Loucy (cell line): Measurements from ENCODE around the gene USP2.

Experiments
- H2AFZ ChIP-seq: fragments of 200-600 bp; sonication (generic); 2 replicates; pipeline ENCODE4 v1.6.0; 2016; ENCODE audit warnings: antibody characterized with exemption, mild to moderate bottlenecking, low read length, moderate library complexity
- H3F3A ChIP-seq: fragments of 200-600 bp; 2 replicates; pipeline ENCODE4 v1.6.0; 2016; ENCODE audit warnings: antibody characterized with exemption, low read depth, mild to moderate bottlenecking
- H3K27me3 ChIP-seq: fragments of 200-600 bp; sonication (generic); 2 replicates; pipeline ENCODE4 v1.6.1; 2014; ENCODE audit warnings: low read length, mild to moderate bottlenecking; ENCODE audit not compliant: insufficient read depth, poor library complexity, severe bottlenecking
- H3K36me3 ChIP-seq: fragments of 200-600 bp; sonication (generic); 2 replicates; pipeline ENCODE4 v1.6.1; 2016; ENCODE audit warnings: low read length; ENCODE audit not compliant: insufficient read depth
- H3K4me1 ChIP-seq: fragments of 200-600 bp; sonication (generic); 2 replicates; pipeline ENCODE4 v1.5.1; 2014; ENCODE audit warnings: low read length, mild to moderate bottlenecking; ENCODE audit not compliant: insufficient read depth, poor library complexity, severe bottlenecking
- H3K4me2 ChIP-seq: fragments of 200-600 bp; sonication (generic); 2 replicates; pipeline ENCODE4 v1.6.0; 2014; ENCODE audit warnings: antibody characterized with exemption, low read length, low read depth, mild to moderate bottlenecking; ENCODE audit not compliant: poor library complexity, severe bottlenecking
- H3K4me3 ChIP-seq: fragments of 200-600 bp; sonication (generic); 2 replicates; pipeline ENCODE4 v1.5.1; 2014; ENCODE audit warnings: low read length, mild to moderate bottlenecking, mixed read lengths; ENCODE audit not compliant: poor library complexity, severe bottlenecking
- H3K79me2 ChIP-seq: fragments of 200-600 bp; sonication (generic); 2 replicates; pipeline ENCODE4 v1.6.1; 2014; ENCODE audit warnings: low read length; ENCODE audit not compliant: insufficient read depth
- H3K9ac ChIP-seq: fragments of 200-600 bp; sonication (generic); 2 replicates; pipeline ENCODE4 v1.6.0; 2014; ENCODE audit warnings: mild to moderate bottlenecking, low read depth, low read length, moderate library complexity; ENCODE audit not compliant: poor library complexity, severe bottlenecking
- H3K9me2 ChIP-seq: fragments of 200-600 bp; sonication (generic); replicated peaks from 2 replicates; pipeline ENCODE4 v1.6.1; 2016; ENCODE audit warnings: low read depth, low read length, mixed read lengths
- H3K9me3 ChIP-seq: fragments of 200-600 bp; sonication (generic); 2 replicates; pipeline ENCODE4 v1.6.1; 2014; ENCODE audit warnings: mild to moderate bottlenecking, antibody characterized with exemption, low read length, low read depth; ENCODE audit not compliant: insufficient read depth
- H4K20me1 ChIP-seq: fragments of 200-600 bp; sonication (generic); 2 replicates; pipeline ENCODE4 v1.6.0; 2014; ENCODE audit warnings: antibody characterized with exemption, low read length, mild to moderate bottlenecking; ENCODE audit not compliant: insufficient read depth, poor library complexity, severe bottlenecking
- EZH2phosphoT487 ChIP-seq: fragments of 200-600 bp; IDR thresholded peaks from 2 replicates; pipeline ENCODE4 v1.6.1; 2018; ENCODE audit warnings: antibody characterized with exemption, mild to moderate bottlenecking, moderate library complexity, borderline replicate concordance
- TF ChIP-seq, protein P1 (sequence below): fragments of 200-600 bp; sonication (generic); conservative IDR thresholded peaks from 2 replicates; pipeline ENCODE4 v1.5.1; 2014; ENCODE audit warnings: mild to moderate bottlenecking, antibody characterized with exemption, low read length

The USP2 gene

DNA sequence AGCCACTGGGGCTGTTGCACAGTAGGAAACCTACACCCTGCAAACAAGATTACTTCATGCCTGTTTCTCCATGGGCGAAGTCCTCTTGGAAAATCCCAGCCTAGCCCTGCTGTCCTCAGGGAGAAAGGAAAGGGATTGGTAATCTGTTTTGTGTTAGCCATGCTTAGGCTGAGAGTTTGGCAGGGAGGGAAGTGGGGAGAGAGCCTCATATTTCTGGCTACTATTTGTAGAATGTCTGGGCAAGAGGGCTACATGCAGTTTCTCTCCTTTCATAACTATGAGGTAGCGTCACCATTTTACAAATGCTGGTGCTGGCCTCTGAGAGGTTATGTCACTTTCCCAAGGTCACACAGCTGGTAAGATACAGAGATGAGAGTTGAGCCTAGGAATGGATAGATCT, 34.2 kb downstream of the USP2 start:
- no peak overlapping the region for H3K4me3 ChIP-seq
- no peaks in the 10 kb centered on the region for H3K79me2 ChIP-seq
- no peaks in the 10 kb centered on the region for H3K9me2 ChIP-seq
- H3F3A ChIP-seq: no peaks in the 10 kb centered on the region
- TF ChIP-seq, protein P1, sequence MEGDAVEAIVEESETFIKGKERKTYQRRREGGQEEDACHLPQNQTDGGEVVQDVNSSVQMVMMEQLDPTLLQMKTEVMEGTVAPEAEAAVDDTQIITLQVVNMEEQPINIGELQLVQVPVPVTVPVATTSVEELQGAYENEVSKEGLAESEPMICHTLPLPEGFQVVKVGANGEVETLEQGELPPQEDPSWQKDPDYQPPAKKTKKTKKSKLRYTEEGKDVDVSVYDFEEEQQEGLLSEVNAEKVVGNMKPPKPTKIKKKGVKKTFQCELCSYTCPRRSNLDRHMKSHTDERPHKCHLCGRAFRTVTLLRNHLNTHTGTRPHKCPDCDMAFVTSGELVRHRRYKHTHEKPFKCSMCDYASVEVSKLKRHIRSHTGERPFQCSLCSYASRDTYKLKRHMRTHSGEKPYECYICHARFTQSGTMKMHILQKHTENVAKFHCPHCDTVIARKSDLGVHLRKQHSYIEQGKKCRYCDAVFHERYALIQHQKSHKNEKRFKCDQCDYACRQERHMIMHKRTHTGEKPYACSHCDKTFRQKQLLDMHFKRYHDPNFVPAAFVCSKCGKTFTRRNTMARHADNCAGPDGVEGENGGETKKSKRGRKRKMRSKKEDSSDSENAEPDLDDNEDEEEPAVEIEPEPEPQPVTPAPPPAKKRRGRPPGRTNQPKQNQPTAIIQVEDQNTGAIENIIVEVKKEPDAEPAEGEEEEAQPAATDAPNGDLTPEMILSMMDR: no peak
- TF ChIP-seq EZH2phosphoT487: no peak
- no peaks in the 10 kb centered on the region for H3K9me3 ChIP-seq
- H4K20me1 ChIP-seq: no peaks in the 10 kb centered on the region
- no peak overlapping the region for H3K4me2 ChIP-seq
- H3K27me3 ChIP-seq: no peaks in the 10 kb centered on the region
- no peak overlapping the region for H2AFZ ChIP-seq
- no peak overlapping the region for H3K9ac ChIP-seq
- H3K4me1 ChIP-seq: no peaks in the 10 kb centered on the region
- H3K36me3 ChIP-seq: no peaks in the 10 kb centered on the region

DNA sequence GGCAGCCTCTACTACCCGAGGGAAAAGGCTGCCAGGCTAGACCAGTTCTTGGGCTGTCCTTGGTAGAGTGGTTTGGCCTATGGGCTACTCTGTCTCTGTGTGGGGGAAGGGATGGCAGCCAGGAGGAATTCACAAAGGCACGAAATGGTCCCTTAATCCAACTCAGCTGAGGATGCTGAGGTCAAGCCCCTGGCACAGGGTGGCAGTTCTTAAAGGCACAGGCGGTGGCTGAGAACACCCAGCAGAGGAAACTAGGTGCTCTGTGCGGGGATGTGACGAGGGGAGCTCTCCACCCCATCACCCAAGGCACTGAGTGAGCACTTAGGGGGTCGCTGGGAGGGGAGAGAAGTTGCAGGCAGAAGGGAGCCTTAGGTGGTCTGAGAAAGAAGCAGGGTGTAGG, 34.9 kb downstream of the USP2 start, which contains the start of gene MFRP:
Gene MFRP (minus strand): TSS at position 101 of the 400 bp plus-strand sequence. CDS start 192 bp downstream, outside the sequence.
- Histone ChIP-seq H4K20me1 (no peaks in the 10 kb centered on the region), H3K4me3 (no peak within 1 kb of the TSS), H3F3A (no peaks in the 10 kb centered on the region), H3K9me2 (no peaks in the 10 kb centered on the region), H3K36me3 (no peaks in the 10 kb centered on the region), H3K4me1 (no peaks in the 10 kb centered on the region), H2AFZ (no peak within 1 kb of the TSS), H3K79me2 (no peaks in the 10 kb centered on the region), H3K4me2 (no peak within 1 kb of the TSS), H3K27me3 (no peaks in the 10 kb centered on the region), H3K9me3 (no peaks in the 10 kb centered on the region), H3K9ac (no peak within 1 kb of the TSS)
- TF ChIP-seq, protein P1: no peak
- no peak for TF ChIP-seq EZH2phosphoT487

DNA sequence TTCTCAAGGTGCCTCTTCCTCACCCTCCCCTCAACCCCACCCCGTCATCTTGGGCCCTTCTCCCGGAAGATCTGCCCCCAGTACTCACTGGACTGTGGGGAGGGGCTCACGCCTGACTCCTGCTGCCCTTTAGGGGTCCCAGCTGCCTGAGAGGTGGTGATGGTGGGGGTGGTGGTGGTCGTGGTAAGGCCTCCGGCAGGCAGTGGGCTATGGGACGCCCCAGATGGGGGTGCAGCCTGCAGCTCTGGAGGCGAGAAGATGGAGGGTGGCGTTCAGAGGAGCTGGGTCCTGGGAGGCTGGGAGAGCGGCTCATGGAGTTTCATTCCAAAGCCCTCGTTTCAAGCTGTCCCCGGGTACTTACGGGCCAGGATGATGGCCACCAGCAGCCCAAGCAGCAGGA, 35.8 kb downstream of the USP2 start:
- Histone ChIP-seq H3K27me3 (no peaks in the 10 kb centered on the region), H3K9me2 (no peaks in the 10 kb centered on the region), H3K4me1 (no peaks in the 10 kb centered on the region), H3K36me3 (no peaks in the 10 kb centered on the region), H4K20me1 (no peaks in the 10 kb centered on the region), H3K9me3 (no peaks in the 10 kb centered on the region), H3K4me3 (no peak overlapping the region), H3K4me2 (no peak overlapping the region), H3F3A (no peaks in the 10 kb centered on the region), H3K9ac (no peak overlapping the region), H2AFZ (no peak overlapping the region), H3K79me2 (no peaks in the 10 kb centered on the region)
- TF ChIP-seq EZH2phosphoT487: no peak
- TF ChIP-seq, protein P1: no peak
